ENCODE data around the gene TTC28.

DNA sequence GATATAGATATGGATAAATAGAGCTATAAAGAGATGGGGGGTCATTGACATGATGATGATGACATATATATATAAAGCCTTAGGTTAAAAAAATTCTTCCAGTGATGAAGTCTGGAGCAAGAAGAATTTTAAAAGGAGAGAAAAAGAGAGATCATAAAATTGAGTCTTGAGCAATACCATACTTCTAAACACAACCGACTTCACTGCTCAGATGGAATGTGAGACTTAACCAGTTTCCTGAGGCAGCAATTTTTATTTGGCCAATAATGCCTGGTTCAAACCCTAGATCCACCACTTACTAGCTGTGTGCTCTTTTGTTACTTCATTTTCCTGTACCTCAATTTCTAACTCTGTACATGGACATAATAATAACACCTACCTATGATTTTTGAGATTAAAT lies 229.5 kb downstream of the TTC28 start:
- TF ChIP-seq RAD21 (IDR thresholded peaks at IDR 0.05; ENCODE audit: low read depth): no peak
- TF ChIP-seq TAF1 (IDR thresholded peaks at IDR 0.05; ENCODE audit: low read depth): no peak
- no peak for TF ChIP-seq REST (IDR thresholded peaks at IDR 0.05; ENCODE audit: low read depth)
- no peak for TF ChIP-seq EP300 (IDR thresholded peaks at IDR 0.05; ENCODE audit: borderline replicate concordance)
- TF ChIP-seq EGR1 (IDR thresholded peaks at IDR 0.05): no peak
- no peak for TF ChIP-seq CREB1 (IDR thresholded peaks at IDR 0.05; ENCODE audit: low read depth)
- TF ChIP-seq TEAD4 (IDR thresholded peaks at IDR 0.05): no peak
- no peak for TF ChIP-seq CEBPB (IDR thresholded peaks at IDR 0.05)
- no peak for TF ChIP-seq TCF12 (IDR thresholded peaks at IDR 0.05; ENCODE audit: low read depth)
- TF ChIP-seq, protein P1, sequence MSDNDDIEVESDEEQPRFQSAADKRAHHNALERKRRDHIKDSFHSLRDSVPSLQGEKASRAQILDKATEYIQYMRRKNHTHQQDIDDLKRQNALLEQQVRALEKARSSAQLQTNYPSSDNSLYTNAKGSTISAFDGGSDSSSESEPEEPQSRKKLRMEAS (IDR thresholded peaks at IDR 0.05): no peak
- TF ChIP-seq NFIC (IDR thresholded peaks at IDR 0.05): no peak
- TF ChIP-seq FOXM1 (IDR thresholded peaks at IDR 0.05; ENCODE audit: borderline replicate concordance, low read depth): no peak
- TF ChIP-seq YY1 (IDR thresholded peaks at IDR 0.05; ENCODE audit: low read depth): no peak
